Inferior parietal cortex (tissue), 1 donor: ENCODE data around the gene PRKRA.
A peak's percentile ranks its signal among the peaks of the same experiment; 100 is the strongest.
"Not testable (repeated sequence)": the region's sequence is repeated elsewhere in the genome, so short reads cannot be mapped to it uniquely, and the experiment has no call there.

Experiments
- DNase-seq: peaks from one replicate; pipeline ENCODE4 v3.0.0-alpha.2; 2016; ENCODE audit errors: extremely low spot score

The PRKRA gene

DNA sequence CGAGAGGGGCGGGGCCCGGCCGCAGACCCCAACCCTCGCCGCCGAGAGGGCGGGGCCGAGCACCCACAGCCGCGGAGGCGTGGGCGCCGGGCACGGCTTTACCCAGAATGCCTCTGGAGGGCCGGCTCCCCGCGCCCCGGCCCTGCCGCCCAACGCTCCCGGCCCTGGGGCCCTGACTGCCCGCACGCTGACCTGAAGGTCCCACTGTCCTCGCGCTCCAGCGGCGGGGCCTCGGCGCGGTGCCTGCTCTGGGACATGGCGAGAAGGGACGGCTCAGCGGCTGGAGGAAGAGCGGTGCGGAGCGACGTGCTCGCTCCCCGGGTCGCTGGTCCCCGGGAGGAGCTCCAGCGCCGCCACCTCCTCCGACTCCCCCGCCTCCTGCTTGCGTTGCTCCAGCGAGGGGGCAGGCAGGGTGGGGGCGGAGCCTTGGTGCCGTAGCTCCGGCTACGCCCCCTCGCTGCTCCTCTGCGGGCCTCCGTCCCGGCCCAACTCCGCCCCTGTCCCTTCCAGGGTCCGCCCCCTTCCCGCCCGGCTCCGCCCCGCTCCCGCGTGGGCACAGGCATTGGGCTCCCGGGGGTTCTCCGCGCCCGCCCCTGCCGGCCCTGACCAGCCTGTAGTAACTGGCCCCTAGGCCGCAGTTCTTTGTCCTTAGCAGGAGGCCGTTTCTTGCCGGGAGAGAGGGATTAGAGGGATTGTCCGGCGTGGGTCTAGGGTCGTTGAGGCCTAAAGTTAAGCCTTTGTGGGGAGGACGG, at the start of gene PRKRA, which contains the start of gene PJVK:
Gene PRKRA, minus strand, starts transcription at position 402 of the 752 bp plus-strand sequence. Its CDS starts 145 bp downstream, at position 257.
Gene PJVK, plus strand, starts transcription at position 605 of the 752 bp plus-strand sequence. CDS start 2,032 bp downstream, outside the sequence.
- peak; percentile 95 for DNase-seq

DNA sequence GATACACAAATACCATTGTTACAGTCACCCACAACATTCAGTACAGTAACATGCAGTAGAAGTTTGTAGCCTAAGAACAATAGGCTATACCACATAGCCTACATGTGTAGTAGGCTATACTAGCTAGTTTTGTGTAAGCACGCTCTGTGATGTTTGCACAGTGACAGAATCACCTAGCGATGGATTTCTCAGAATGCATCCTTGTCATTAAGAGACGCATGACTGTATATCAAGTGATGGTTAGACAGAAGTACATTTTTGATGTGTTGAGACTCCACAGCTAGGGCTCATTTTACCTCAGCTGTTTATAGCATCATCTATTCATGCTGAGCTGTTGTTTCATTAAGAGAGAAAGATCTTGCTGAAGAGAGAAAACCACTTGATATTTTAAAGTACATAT, 48.7 kb upstream of the PRKRA start:
- DNase-seq = no peak

- no peak for DNase-seq
Observed at GRCh38 chr2:178498137-178498536, 47.2 kb upstream of the PRKRA start.

DNA sequence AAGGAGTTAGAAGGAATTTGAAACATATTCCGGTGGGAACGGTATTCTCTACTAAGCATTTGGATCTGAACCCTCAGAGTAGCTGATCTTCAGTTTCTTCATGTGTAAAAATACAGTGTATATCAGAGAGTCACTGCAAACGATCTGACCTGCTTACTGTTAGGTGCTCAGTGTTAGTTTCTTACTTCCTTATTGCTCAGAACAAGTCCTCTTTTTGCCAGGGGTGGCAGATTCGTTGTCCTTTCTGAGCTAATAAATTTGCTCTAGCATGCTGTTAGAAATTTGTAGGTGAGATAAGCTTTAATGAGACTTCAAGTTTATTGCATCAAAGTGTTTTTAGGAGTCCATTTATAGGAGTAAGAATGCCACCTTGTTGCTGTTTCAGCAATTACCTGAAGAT, 45.1 kb upstream of the PRKRA start:
- DNase-seq = no peak

- no peak for DNase-seq
Observed at GRCh38 chr2:178491612-178492011, 40.6 kb upstream of the PRKRA start.

DNA sequence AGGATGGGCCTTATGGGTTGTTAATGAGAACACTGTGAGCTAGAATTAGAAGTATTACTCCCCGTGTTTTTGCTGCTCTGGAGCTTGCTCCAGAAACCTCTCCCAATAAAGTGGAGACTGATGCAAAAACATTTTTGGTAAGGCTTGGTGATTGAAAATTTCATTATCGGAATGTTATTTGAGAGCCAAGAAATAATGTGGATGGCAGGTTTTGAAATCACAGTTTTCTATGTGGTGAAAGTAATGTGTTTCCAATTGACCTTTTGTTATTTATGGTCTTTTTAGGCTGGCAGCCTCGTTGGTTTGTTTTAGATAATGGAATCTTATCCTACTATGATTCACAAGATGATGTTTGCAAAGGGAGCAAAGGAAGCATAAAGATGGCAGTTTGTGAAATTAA, 34.4 kb upstream of the PRKRA start:
- DNase-seq = no peak

DNA sequence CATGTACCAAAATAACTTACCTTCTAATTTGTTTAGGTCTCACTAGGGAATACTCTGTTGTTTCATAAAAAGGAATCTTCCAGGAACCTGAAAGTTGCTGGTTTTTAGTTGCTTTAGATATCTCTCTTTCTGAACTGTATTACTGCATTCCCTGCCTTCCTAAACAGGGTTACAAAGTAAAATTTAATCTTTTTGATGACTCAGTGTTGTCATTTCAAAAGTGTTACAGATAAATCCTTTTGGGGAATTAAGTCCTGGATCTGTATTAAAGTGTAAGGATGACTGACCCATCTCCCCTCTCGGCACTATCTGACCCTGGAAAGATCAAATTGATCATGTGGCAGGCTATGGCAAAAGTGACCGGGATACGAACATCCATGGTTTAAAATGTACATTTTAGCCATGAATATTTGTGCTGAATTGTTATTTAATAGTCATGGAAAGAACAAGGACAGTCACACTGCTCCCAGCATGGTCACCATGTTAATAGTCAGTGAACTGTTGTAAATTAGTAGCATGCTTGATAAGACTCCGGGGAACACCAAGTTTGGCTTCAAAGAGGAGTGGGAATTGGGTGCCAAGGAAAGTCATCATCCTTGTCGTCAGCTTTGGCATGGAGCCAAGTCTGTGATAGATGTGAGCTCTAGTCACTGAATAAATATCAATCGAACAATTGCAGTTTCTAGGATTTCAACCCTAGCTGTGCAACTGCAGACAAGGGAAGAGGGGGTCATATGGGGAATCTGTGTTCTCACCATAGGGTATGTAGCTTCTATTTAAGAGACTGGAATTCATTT, 33.5 kb upstream of the PRKRA start:
- peak; percentile 45 for DNase-seq

GRCh38 chr2:178482437-178482836, 31.5 kb upstream of the PRKRA start:
- DNase-seq = no peak

DNA sequence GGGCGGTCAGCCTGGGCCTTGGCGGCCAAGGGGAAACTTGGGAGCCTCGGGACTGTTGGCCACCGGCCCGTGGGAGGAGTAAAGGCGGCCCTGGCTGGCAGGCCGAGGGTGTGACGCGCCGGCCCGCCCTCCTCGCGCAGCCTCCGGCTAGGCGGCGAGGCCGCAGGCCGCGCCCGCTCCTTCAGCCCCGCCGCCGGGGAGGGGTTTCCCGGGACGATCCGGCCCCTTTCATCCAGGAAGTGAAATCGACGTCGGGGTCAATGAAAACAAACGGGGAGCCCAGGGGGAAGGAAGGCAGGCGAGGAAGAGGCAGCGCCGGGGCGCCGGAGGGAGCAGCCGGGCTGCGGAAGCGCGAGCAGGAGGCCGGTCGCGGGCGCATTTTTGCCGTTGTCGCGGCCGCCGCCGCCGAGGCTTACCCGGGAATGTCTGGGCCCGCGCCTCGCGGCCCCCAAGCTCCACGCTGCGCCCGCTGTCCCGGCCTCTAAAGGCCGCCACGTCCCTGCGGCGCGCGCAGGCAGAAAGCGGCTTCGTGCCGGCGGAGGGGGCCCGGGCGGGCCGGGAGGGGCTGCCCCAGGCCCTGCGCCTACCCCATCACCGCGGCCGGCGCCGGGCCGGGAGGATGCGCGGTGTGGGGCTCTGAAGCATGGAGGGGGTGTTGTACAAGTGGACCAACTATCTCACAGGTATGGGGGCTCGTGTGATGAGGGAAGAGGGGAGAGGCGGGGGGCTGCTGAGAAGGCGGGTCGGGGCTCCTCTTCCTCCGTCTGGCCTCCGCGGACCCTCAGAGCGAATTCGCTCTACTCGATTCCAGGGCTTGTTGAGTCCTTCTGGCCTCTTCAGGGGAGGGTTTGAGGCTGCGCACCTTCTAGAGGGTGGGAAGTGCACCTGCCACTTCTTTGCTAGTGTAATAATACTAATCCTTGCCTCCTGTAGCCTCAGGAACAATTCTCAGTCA, 29.5 kb upstream of the PRKRA start, which contains the start of gene PLEKHA3:
Gene PLEKHA3, plus strand, starts transcription at position 231 of the 955 bp plus-strand sequence. Its CDS starts 413 bp downstream, at position 644.
- DNase-seq = peak; percentile 93

DNA sequence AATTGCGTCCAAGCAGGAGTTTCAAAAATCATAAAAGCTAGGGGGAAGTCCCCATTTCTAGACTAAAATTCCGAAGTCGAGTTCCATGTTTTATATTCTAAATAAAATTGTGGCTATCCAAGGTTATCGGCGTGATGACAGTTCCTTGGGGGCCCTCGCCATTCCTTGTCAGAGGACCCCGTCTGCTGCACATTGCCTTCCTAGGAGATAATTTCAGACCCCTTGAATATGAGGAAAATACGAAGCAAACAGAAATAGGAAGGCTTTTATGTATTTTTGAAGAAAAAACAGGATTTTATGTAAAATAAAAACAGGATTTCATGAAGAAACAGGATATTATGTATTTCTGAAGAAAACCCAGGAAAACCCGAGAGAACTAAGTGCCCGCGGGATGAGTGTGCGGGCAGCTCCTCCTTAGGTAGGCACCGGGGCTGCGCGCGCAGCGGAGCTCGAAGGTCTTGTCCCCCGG, 28.8 kb upstream of the PRKRA start:
- DNase-seq = no peak

DNA sequence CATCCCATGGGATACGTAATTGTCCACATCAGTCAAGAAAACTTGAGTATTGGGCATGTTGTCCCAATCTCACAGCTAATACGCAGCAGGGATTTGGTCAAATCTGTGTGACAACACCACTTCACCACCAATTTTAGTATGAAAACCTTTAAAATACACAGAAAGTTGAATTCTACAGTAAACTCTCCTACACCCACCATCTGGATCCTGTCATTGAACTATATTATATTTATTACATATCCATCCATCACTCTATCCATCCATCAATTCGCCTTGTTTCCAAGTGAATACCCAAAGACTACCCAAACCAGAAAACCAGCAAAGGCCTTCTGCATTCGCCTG, 28.3 kb upstream of the PRKRA start:
- DNase-seq = no peak

- peak; percentile 85 for DNase-seq
Observed at GRCh38 chr2:178478439-178479274, 27.7 kb upstream of the PRKRA start, which contains the start of gene FKBP7. Gene FKBP7 (minus strand): TSS chr2:178478600. CDS start chr2:178478499, 101 bp downstream.

- DNase-seq = no peak
Observed at GRCh38 chr2:178478130-178478438, 27.1 kb upstream of the PRKRA start.

DNA sequence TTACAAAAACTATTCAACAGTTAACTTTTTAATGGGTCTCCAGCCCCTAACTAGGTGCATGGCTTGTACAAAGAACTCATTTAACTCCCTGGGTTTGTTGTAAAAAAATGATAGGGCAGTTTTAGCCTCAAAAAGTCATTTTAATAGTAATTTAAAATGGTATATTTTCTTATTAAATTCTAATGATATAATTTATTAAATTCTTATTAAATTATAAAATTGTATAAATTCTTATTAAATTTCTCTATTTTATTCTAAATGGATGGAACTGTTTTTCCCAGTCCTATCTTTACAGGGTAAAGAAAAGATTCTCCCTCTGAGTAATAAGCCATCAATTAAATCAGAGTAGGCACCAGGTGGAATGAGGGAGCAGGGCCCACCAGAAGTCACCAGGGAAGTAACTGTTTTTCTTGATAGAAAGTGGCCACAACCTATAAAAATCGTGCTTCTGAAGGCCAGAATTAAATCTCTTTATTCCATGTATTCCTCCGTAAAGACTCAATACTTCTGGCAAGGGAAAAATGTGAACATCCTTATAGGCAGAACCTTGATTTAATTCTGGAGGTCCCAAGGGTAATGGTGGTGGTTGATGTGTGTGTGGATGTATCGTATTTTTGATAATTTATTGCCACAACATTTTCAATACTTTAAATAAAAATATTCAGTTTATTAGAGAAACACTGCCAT, 26.6 kb upstream of the PRKRA start:
- no peak for DNase-seq

- DNase-seq = no peak
Observed at GRCh38 chr2:178476477-178476876, 25.5 kb upstream of the PRKRA start.

- DNase-seq = no peak
Observed at GRCh38 chr2:178474560-178474959, 23.6 kb upstream of the PRKRA start.

DNA sequence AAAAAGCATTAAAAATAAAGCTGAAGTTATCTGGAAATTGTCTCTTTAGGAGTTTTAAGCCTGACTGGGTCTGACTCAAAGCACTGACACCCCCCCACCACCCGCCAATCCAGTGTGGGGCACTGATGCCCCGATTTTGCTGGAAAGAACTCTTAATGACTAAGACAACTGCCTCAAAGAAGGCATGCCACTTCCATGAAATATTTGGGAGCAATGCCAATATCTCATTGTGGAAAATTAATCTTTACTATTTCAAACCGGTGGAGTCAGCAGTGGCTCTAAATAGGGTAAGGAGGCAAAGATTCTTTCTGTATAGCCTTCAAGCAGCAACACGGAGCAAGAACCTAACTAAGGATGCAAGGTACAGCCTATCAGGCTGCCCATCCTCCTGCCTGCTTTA, 23.0 kb upstream of the PRKRA start:
- DNase-seq = no peak

DNA sequence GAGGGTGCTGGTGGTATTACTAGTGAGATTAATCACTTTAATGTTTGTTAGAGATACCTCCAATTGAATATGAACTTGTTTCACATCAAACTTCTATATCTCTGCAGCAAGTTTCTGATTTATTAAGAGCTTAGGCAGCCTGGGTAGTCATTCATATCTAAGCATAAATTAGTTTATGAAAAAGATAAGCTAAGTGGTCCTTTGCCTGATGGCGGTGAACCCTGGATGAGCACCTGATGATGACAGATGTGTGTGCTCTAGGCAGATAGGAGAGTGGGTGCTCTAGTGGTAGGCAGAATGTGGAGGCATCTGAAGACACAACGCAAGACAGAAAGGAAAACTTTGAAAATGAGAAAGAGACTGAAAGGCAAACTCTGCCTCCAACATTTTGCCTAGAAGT, 22.4 kb upstream of the PRKRA start:
- no peak for DNase-seq

DNA sequence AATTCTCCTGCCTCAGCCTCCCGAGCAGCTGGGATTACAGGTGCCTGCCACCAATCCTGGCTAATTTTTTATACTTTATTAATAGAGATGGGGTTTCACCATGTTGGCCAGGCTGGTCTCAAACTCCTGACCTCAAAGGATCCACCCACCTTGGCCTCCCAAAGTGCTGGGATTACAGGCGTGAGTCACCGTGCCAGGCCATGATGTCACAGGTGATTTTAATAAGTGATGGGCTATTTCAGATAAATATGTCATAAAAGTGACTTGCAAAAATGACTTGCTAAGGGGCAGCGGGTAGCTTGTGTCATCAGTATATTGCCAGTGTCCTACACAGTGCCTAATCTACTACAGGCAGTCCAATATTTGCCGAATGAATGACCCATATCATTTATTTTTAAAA, 20.3 kb upstream of the PRKRA start:
- DNase-seq = not testable (repeated sequence)

DNA sequence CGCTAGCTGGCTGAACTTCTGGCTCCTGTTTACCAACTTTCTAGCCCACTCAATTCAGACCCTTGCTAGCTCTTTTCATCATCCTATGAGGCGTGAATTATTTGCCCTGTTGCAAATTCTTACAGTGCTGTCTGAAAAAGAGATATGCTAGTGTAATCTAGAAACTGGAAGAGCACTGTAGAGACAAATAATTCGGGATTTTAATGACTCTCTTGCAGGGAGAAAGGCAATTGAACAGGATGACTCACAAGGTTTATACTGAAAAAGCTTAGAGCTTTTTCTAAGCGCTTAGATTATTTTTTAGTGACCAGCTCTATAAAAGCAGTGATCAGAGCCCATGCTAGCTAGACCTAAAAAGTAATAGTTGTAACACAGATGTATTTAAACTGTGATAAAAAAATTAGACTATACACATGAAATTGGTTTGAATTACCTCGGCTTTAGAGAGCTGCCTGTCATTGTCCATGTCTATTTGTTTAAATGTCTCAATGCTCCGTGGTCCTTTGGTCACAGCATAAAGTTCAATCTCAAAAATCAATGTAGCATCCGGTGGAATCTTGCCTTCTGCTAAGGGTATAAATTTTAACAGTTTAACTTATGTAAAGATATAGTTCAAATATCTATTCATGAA, 18.4 kb upstream of the PRKRA start:
- DNase-seq = no peak
